HL-60 (cell line): ENCODE data around the gene EPHB3.
A peak's percentile ranks its signal among the peaks of the same experiment; 100 is the strongest.
"Not testable (repeated sequence)": the region's sequence is repeated elsewhere in the genome, so short reads cannot be mapped to it uniquely, and the experiment has no call there.

ENCODE experiments used
- DNase-seq, 2 experiments: peaks; one replicate each; pipeline ENCODE4 v3.0.0-alpha.2; 2010 to 2020; ENCODE audit warnings: low read depth in 1 of 2, low spot score in 1 of 2
- H3K27ac ChIP-seq: fragments of 250-450 bp; sonication (Bioruptor Pico); replicated peaks from 2 replicates; pipeline ENCODE4 v1.5.1; 2020; ENCODE audit warnings: mild to moderate bottlenecking, moderate library complexity
- H3K27me3 ChIP-seq: fragments of 250-450 bp; sonication (Bioruptor Pico); 2 replicates; pipeline ENCODE4 v1.5.1; 2021; ENCODE audit warnings: mild to moderate bottlenecking, moderate library complexity; ENCODE audit not compliant: insufficient read depth, poor library complexity, severe bottlenecking
- H3K4me3 ChIP-seq: replicated peaks from 2 replicates; pipeline ENCODE4 v1.5.1; 2011; ENCODE audit warnings: mild to moderate bottlenecking, control low read depth, low read length; ENCODE audit not compliant: insufficient read depth
- GABPA ChIP-seq: IDR thresholded peaks from 2 replicates; pipeline ENCODE4 v1.6.1; 2012; ENCODE audit warnings: low read depth
- POLR2AphosphoS5 ChIP-seq: IDR thresholded peaks from 2 replicates; pipeline ENCODE4 v1.6.1; 2012; ENCODE audit warnings: low read depth
- SPI1 ChIP-seq: IDR thresholded peaks from 2 replicates; pipeline ENCODE4 v1.6.1; 2012; ENCODE audit warnings: low read depth, mild to moderate bottlenecking, borderline replicate concordance
- TF ChIP-seq, protein P1 (sequence below): IDR thresholded peaks from 2 replicates; pipeline ENCODE4 v1.6.1; 2012; ENCODE audit warnings: low read depth; ENCODE audit not compliant: insufficient replicate concordance
- TF ChIP-seq, protein P2 (sequence below): IDR thresholded peaks from one replicate; pipeline ENCODE4 v1.5.1; 2011; ENCODE audit warnings: low read length, control low read depth, inconsistent platforms; ENCODE audit not compliant: insufficient read depth

EPHB3 gene

DNA sequence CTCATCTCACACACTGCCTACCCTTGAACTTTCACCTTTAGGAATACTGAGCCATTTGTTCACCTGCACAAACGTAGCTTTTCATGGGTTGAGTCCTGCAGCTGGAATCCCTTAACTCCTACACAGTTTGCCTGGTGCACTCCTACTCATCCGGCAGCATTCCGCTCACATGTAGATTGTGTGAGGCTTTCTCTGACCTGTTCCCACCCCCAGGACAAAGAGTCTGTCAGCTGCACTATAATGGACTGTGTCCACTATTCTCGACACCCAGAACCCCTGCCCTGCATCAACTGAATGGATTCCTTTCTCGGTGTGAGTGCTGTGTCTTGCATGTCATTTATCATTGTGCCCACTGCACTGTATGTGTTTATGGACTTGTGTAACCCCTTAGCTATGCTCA, 54.9 kb downstream of the EPHB3 start:
- no peaks in the 10 kb centered on the region for H3K27me3 ChIP-seq
- no peak for DNase-seq

DNA sequence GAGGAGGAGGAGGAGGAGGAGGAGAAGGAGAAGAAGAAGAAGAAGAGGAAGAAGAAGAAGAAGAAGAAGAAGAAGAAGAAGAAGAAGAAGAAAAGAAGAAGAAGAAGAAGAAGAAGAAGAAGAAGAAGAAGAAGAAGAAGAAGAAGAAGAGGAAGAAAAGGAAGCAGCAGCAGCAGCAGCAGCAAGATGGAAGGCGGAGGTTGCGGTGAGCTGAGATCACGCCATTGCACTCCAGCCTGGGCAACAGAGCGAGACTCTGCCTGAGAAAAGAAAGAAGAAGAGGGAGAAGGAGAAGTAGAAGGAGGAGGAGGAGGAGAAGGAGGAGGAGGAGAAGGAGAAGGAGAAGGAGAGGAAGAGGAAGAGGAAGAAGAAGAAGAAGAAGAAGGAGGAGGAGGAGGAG, 55.7 kb downstream of the EPHB3 start:
- H3K27ac ChIP-seq, H3K27me3 ChIP-seq, H3K4me3 ChIP-seq: not testable (repeated sequence)
- DNase-seq, result peak; percentile 49 to 53

More for the DNA sequence above, 54.9 kb downstream of the EPHB3 start:
- Histone ChIP-seq H3K4me3 (no peak overlapping the region), H3K27ac (no peak overlapping the region)
- TF ChIP-seq, protein P1, sequence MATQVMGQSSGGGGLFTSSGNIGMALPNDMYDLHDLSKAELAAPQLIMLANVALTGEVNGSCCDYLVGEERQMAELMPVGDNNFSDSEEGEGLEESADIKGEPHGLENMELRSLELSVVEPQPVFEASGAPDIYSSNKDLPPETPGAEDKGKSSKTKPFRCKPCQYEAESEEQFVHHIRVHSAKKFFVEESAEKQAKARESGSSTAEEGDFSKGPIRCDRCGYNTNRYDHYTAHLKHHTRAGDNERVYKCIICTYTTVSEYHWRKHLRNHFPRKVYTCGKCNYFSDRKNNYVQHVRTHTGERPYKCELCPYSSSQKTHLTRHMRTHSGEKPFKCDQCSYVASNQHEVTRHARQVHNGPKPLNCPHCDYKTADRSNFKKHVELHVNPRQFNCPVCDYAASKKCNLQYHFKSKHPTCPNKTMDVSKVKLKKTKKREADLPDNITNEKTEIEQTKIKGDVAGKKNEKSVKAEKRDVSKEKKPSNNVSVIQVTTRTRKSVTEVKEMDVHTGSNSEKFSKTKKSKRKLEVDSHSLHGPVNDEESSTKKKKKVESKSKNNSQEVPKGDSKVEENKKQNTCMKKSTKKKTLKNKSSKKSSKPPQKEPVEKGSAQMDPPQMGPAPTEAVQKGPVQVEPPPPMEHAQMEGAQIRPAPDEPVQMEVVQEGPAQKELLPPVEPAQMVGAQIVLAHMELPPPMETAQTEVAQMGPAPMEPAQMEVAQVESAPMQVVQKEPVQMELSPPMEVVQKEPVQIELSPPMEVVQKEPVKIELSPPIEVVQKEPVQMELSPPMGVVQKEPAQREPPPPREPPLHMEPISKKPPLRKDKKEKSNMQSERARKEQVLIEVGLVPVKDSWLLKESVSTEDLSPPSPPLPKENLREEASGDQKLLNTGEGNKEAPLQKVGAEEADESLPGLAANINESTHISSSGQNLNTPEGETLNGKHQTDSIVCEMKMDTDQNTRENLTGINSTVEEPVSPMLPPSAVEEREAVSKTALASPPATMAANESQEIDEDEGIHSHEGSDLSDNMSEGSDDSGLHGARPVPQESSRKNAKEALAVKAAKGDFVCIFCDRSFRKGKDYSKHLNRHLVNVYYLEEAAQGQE, result no peak
- TF ChIP-seq GABPA, result no peak

DNA sequence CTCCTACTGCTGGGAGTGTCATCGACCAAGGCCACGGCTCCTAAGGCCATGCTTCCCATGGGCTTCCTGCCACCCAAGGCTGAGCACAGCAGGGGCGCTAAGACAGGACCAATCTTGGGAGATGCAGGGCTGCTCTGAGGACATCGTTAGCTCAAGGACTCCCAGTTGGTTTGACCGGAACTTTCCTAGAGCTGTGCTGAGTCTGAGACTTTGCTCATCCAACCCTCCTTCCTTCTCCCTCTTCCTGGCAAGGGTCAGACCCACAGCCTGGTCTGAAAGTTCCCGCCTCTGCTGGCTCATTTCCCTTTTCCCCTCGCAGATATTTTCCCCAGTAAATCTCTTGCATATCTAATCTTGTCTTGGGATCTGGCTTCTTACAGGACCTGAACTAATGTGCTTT, 57.2 kb downstream of the EPHB3 start:
- H3K27ac ChIP-seq, result no peak overlapping the region
- no peaks in the 10 kb centered on the region for H3K27me3 ChIP-seq
- H3K4me3 ChIP-seq, result no peak overlapping the region
- TF ChIP-seq, protein P2, sequence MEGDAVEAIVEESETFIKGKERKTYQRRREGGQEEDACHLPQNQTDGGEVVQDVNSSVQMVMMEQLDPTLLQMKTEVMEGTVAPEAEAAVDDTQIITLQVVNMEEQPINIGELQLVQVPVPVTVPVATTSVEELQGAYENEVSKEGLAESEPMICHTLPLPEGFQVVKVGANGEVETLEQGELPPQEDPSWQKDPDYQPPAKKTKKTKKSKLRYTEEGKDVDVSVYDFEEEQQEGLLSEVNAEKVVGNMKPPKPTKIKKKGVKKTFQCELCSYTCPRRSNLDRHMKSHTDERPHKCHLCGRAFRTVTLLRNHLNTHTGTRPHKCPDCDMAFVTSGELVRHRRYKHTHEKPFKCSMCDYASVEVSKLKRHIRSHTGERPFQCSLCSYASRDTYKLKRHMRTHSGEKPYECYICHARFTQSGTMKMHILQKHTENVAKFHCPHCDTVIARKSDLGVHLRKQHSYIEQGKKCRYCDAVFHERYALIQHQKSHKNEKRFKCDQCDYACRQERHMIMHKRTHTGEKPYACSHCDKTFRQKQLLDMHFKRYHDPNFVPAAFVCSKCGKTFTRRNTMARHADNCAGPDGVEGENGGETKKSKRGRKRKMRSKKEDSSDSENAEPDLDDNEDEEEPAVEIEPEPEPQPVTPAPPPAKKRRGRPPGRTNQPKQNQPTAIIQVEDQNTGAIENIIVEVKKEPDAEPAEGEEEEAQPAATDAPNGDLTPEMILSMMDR, result no peak
- TF ChIP-seq, protein P1, result no peak
- TF ChIP-seq GABPA (no peak), POLR2AphosphoS5 (no peak), SPI1 (no peak)
- no peak for DNase-seq

DNA sequence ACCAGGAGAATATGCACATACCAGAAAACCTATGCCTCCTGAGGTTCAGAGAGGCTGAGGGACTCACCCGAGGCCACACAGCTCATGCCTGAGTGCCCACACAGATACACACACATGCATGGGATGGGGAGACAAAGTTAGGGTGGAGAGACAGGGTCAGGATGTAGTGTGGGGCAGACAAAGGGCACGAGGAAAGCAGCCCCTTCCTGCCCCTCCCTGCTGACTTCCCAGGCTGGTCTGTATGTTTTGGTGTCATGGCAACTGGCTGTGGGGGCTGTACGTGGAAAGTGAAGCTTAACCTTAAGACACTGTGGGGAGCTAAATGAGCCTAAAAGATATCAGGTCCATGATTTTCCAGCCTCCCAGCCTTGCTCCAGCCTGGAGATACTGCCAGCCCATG, 57.8 kb downstream of the EPHB3 start:
- TF ChIP-seq, protein P1, result no peak
- TF ChIP-seq SPI1 (no peak), GABPA (no peak), POLR2AphosphoS5 (no peak)
- TF ChIP-seq, protein P2, result no peak
- H3K27ac ChIP-seq, result no peak overlapping the region

More for the DNA sequence above, 57.8 kb downstream of the EPHB3 start:
- Histone ChIP-seq H3K27me3 (no peaks in the 10 kb centered on the region), H3K4me3 (no peak overlapping the region)
- no peak for DNase-seq
